ENCODE results near the gene RDH13.
"Not testable (repeated sequence)": the region's sequence is repeated elsewhere in the genome, so short reads cannot be mapped to it uniquely, and the experiment has no call there.

RDH13 gene

DNA sequence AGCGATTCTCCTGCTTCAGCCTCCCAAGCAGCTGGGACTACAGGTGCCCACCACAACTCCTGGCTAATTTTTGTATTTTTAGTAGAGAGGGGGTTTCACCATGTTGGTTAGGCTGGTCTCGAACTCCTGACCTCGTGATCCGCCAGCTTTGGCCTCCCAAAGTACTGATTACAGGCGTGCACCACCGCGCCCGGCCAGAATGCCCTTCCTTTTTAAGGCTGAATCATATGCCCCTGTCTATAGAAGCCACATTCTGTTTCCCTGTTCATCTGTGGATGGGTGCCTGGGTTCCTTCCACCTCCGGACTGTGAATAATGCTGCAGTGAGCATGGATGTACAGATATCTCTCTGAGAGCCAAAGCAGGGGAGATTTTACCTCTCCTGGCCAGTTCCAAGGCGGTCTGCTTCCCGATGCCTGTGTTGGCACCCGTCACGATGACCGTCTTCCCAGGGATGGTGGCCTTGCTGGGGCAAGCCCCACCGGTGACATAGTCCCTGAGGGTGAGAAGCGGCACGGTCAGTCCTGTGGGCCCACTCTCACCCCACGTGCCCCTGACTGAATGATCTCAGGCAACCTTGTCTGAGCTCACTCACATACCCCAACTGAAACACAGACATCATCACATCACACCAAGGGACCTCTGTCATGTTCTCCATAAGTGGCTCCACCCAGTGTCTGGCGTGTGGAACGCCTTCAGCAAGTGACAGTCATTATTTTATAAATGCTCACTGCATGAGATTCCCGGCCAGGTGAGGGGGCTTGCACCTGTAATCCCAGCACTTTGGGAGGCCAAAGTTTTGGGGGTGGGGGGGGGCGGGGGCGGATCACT lies 4.0 kb downstream of the RDH13 start:
- DNase-seq (ENCODE audit: low read depth, low spot score), result peak; percentile 19
- no peak overlapping the region for H3K4me3 ChIP-seq (ENCODE audit: low read length)

DNA sequence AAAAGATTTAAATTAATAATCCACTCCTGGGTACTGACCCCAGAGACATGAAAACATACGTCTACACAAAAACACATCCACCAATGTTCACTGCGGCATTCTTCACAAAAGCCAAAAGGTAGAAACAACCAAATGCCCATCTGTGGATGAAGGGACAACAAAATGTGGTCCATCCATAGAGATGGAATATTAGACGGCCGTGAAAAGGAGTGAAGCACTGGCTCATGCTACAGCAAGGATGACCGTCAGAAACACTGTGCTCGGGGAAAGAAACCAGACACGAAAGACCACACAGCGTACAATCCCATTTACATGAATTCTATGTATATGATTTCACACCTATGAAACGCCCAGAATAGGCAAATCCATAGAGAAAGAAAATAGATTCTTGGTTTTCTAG lies 6.1 kb downstream of the RDH13 start:
- H3K4me3 ChIP-seq (ENCODE audit: low read length), result no peak overlapping the region
- no peak for DNase-seq (ENCODE audit: low read depth, low spot score)

DNA sequence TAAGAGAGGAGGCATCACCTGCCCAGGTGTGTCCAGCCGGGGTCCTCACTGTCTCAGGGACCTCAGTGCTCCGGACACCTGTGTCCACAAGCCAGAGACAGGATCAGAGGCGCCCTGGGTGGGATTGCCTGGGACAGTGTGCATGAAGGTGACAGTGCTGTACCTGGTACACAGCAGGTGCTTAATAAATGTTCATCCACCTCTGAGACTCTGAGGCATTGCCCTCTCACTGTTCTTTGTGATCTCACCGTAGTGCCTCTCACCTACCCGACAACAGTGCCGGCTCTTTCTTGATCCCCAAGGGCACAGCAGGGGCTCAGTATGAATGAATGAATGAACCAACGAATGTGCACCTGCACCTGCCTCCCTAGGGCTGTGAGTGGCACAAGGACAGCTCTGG lies 9.2 kb downstream of the RDH13 start:
- DNase-seq (ENCODE audit: low read depth, low spot score), result no peak
- no peak overlapping the region for H3K4me3 ChIP-seq (ENCODE audit: low read length)

DNA sequence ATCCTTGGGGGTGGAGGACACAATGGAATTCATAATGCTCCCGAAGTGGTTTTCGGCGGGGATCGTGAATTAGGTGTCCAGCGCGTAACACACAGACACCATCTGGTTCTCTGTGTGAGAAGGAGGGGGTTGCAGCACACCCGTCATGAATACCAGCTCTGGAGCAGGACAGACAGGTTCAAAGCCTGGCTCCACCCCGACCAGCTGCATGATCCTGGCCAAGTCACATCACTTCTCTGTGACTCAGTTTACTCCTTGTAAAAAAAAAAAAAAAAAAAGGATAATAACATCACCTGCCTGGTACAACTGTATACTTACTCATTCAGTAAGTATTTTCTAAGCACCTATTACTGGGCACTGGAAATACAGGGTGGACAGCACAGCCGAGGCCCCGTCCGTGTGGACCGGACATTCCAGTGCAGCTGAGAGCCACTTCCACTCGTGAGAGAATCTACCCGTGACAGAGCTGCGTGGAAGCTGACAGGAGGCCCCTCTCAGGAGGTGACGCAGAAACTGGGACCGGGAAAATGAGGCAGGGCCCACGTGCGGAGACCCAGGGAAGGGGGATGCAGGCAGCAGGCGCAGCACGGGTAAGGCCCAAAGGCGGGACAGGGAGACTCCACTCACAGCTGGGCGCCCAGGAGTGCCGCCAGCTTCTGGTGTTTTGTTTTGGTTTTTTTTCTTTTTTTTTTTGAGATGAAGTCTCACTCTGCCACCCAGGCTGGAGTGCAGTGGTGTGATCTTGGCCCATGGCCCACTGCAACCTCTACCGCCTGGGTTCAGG lies 12.0 kb downstream of the RDH13 start:
- H3K4me3 ChIP-seq (ENCODE audit: low read length), result no peak overlapping the region
- DNase-seq (ENCODE audit: low read depth, low spot score), result no peak

DNA sequence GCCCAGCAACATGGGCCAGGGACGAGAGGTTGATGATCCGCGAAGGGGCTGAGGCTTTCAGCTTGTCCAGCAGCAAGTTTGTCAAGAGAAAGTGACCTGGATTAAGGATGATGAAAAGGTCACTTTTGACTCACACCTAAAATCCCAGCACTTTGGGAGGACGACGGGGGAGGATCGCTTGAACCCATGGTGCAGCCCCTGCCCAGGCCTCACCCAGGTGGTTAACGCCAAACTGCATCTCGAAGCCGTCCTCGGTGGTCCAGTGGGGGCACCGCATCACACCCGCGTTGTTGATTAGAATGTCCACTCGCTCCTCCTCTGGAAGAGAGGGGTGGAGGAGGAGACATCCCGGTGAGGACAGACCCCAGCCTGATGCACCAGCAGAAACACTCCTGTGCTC lies 14.5 kb downstream of the RDH13 start:
- H3K4me3 ChIP-seq (ENCODE audit: low read length), result no peak overlapping the region
- no peak for DNase-seq (ENCODE audit: low read depth, low spot score)

DNA sequence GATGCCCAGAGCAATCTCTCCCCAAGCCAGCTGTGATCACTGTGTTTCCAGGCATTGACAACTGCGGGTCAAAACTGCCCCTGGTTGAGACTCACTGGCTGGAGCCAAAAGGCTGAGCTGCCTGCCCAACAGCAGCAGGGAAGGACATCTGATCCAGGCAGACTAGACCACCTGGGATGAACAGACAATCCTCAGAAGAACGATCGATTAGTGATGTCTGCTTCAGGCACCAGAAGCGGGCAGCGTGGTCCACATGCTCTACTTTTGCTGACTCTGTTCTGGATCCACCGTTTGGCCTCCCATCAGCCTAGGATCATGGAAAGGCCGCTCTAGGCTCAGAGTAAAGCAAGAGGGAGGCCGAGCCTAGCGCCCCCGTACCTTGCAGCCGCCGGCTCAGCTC lies 15.0 kb downstream of the RDH13 start:
- no peak overlapping the region for H3K4me3 ChIP-seq (ENCODE audit: low read length)
- no peak for DNase-seq (ENCODE audit: low read depth, low spot score)

DNA sequence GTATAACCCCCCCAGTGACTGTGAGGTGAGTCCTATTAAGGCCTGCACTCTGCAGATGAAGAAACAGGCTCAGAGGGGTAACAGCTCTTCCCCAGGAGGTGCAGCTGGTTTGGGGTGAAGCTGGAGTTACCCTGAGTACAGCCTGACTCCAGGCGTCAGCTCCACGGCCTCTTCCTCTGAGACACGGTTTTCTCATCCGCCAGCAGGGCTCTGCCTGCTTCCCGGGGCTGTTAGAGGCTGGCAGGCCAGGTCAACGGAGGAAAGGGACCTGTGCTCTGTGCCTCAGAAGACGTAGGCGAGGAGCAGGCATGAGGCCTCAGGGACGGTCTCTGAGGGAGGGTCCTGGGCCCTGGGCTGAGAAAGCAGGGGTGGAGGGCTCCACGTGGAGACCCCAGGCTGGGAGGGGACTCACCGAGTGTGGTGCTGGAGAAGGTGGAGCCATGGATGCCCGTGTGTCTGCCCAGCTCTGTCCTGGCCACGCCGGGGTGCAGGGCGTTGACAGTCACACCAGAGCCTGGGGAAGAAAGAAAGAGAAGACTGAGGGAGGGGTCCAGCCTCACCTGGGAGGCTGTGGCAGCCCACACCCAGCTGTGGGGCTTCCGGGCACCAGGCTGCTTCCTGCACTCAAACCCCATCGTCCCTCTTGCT lies 15.8 kb downstream of the RDH13 start:
- H3K4me3 ChIP-seq (ENCODE audit: low read length), result no peak overlapping the region
- DNase-seq (ENCODE audit: low read depth, low spot score), result no peak

DNA sequence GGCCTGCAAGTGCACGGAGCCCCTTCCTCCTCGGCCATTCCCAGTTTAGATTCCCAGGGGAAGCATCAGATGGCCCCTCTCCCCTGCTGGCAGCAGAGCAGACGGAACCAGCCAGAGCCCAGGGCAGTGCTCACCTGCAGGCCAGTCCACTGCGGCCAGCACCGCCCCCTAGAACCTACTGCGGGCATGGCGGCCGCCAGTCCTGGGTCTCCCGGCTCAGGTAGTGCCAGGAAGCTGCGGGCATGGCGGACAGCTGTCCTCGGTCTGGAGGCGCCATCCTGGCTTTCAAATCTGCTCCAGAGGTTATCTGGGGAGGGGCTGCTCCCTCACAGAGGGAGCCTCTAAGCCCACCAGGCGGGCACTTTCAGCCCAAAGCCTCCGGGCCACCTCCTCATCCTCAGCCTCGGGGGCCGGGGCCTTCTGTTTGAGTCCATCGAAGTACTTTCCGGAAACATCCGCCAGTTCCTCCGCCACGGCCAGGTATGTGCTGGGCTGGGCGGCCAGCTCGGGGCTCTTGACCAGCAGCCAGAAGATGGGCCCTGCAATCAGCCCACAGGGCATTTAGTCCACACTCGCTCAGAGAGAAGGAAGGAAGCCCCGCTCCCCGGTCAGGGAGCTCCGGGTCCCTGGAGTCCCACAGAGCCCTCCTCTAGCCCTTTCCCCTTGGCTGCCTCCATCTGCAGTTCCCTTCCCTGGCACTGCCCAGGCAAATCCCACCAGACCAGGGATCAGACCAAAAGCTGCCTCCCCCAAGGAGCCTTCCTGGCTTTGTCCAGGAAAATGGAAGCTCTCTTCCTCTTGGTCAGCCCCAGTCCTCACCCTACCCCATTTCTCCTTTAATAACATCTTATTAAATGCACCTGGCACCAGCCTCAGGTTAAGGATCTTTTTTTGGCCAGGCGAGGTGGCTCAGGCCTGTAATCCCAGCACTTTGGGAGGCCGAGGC lies 17.9 kb downstream of the RDH13 start:
- H3K4me3 ChIP-seq (ENCODE audit: low read length), result no peak overlapping the region
- DNase-seq (ENCODE audit: low read depth, low spot score), result no peak

DNA sequence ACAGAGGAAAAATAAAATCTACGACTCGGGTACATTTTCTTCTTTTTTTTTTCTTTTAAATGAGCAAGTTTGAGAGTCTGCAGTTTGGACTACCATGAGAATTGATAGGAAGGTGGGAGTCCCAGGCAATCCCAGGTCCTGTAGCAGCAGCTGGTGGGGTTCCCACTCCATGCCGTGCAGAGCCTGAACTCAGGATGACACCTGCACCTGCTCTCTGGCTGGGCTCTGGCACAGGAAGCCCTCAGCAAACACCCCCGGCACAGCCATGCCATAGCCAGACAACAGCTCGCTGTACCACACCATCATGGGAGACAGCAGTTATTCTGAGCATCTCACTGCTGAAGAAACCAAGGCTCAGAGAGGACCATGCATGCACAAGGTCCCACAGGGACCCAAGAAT lies 18.7 kb downstream of the RDH13 start:
- no peak for DNase-seq (ENCODE audit: low read depth, low spot score)
- no peak overlapping the region for H3K4me3 ChIP-seq (ENCODE audit: low read length)

DNA sequence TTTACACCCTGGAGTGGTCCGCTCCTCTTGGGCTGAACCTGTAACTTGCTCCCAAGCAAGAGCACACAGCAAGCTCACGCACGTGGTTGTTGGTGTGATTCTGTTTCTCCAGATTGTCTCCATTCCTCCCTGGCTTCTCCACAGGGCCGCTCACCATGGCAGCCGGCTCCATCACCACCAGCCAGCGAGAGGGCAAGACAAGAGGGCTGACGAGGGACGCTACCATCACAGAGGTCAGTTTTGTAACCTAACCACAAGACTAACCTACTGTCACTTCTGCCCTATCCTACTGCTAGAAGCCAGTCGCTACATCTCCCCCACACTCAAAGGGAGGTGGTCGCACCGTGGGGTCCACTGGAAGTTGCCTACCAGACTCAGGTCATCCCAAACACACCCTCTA lies 20.3 kb downstream of the RDH13 start:
- no peak for DNase-seq (ENCODE audit: low read depth, low spot score)
- no peak overlapping the region for H3K4me3 ChIP-seq (ENCODE audit: low read length)

DNA sequence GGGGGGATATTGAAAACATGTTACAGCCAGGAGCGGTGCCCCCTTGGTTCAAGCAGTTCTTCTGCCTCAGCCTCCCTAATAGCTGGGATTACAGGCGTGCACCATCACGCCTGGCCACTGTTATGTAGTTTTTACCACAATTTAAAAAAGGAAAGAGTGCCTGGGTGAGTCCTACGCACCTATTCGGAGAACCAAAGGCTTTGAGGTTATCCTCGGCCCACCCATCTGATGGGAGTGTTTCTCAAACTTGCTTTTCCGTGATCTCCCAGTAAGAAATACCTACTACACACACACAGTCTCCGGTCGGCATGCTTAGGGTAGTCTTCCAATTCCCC lies 20.6 kb downstream of the RDH13 start:
- no peak overlapping the region; the same call in 1 of the 2 replicates for H3K4me3 ChIP-seq (ENCODE audit: low read length)
- no peak for DNase-seq (ENCODE audit: low read depth, low spot score)

DNA sequence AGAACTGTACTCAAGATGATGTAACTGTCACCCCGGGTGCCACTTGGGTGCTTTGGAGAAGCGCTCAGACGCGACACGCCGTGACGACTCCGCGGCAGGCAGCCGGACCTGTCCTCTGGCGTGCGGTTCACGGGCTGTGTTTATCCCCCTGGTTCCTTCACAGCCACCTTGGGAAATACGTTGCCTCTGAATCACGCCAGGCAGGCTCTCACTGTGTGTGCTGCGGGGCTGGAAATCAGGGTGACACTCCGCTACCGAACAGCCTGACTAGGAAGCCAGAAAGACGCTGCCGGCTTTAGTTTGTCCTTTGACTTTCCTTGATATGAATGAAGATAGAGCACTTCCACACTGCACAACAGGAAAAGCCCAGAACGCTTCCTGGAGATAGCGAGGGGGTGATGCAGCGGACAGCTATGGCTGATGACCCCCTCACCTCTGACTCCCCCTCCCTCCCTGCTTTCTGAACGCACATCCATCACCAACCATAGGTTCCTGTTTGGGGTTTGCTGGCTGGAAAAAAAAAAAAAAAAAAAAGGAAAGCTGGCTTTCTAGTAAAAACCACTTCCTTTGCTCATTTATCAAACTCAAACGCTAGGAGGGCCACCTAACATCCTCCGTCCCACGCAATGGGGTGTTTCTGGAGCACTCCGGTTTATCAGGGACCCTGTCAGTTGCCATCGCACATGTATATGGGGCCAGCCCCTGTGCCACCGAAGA lies 21.2 kb downstream of the RDH13 start:
- peak; percentile 67 for DNase-seq (ENCODE audit: low read depth, low spot score)
- no peak overlapping the region; the same call in 1 of the 2 replicates for H3K4me3 ChIP-seq (ENCODE audit: low read length)

DNA sequence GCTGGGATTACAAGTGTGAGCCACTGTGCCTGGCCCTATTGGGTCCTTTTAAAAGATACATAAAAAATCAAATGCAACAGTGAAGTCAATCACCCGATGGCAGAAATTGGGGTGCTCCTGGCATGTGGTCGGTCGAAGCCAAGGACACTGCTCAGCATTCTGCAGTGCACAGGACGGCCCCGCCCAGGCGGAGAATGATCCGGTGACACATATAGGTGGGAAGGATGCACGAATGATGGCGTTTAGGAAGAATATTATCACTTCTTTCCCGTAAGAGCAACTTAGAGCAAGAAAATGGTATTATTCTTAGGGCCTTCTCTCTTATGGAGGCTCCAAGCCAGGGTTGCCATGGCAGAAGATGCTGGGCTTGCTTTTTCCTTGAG lies 21.7 kb downstream of the RDH13 start:
- no peak overlapping the region for H3K4me3 ChIP-seq (ENCODE audit: low read length)
- no peak for DNase-seq (ENCODE audit: low read depth, low spot score)

DNA sequence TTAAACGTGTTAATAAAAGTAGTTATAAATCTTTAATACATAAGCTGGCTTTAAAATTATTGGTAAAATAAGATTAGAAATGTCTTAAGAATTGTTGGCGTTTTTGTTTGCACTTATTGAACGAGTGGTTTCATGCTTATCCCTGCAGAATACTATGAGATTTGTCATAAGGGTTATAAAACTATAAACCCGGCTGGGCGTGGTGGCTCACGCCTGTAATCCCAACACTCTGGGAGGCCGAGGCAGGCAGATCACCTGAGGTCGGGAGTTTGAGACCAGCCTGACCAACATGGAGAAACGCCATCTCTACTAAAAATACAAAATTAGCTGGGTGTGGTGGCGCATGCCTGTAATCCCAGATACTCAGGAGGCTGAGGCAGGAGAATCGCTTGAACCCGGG lies 22.3 kb downstream of the RDH13 start:
- not testable (repeated sequence) for H3K4me3 ChIP-seq (ENCODE audit: low read length); DNase-seq (ENCODE audit: low read depth, low spot score)

DNA sequence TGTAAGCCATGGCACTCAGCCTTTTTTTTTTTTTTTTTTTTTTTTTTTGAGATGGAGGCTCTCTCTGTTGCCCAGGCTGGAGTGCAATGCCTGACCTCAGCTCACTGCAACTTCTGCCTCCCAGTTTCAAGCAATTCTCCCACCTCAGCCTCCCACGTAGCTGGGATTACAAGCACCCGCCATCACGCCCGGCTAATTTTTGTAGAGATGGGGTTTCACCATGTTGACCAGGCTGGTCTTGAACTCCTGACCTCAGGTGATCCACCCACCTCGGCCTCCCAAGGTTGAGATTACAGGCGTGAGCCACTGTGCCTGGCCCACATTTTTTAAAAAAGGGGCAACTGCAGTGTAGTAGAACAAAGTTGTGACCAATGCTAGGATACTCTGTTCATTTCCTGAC lies 25.3 kb downstream of the RDH13 start:
- H3K4me3 ChIP-seq (ENCODE audit: low read length); DNase-seq (ENCODE audit: low read depth, low spot score): not testable (repeated sequence)

DNA sequence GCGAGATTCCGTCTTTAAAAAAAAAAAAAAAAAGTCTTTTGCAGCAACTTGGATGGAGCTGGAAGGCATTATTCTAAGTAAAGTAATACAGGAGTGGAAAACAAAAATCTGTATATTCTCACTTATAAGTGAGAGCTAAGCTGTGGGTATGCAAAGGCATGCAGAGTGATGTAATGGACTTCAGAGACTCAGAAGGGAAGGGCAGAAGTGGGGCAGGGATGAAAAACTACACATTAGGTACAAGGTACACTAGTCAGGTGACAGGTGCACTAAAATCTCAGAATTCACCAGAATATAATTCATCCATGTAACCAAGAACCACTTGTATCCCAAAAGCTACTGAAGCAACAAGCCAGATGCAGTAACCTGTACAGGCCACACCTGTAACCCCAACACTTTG lies 26.9 kb downstream of the RDH13 start:
- no peak for DNase-seq (ENCODE audit: low read depth, low spot score)
- H3K4me3 ChIP-seq (ENCODE audit: low read length), result no peak overlapping the region

DNA sequence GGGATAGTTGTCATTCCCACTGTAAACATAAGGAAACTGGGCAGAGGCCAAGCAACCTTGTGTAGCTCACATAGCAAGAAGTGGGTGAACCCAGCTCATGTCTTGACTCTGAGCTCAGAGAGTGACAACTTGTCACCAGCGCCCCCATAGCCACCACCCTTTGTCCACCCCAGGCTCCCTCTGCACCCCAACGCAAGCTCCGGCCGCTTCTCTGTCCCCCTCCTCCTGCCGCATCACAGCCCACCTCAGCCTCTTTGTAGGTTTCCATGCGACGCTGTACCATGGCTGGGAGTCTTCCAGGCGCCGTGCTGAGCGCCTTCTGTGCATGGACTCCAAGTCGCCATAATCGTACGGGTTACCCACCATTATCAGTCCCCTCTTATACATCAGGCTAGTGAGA lies 28.2 kb downstream of the RDH13 start:
- no peak for DNase-seq (ENCODE audit: low read depth, low spot score)
- H3K4me3 ChIP-seq (ENCODE audit: low read length), result no peak overlapping the region

DNA sequence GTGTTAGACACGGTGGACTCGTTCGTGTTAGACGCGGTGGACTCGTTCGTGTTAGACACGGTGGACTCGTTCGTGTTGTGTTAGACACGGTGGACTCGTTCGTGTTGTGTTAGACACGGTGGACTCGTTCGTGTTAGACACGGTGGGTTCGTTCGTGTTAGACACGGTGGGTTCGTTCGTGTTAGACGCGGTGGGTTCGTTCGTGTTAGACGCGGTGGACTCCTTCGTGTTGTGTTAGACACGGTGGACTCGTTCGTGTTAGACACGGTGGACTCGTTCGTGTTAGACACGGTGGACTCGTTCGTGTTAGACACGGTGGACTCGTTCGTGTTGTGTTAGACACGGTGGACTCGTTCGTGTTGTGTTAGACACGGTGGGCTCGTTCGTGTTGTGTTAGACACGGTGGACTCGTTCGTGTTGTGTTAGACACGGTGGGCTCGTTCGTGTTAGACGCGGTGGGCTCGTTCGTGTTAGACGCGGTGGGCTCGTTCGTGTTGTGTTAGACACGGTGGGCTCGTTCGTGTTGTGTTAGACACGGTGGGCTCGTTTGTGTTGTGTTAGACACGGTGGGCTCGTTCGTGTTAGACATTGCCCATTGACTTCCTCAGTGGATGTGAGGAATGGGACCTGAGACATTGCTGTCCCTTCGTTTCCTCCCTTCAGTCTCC lies 29.8 kb downstream of the RDH13 start:
- DNase-seq (ENCODE audit: low read depth, low spot score); H3K4me3 ChIP-seq (ENCODE audit: low read length): not testable (repeated sequence)

Measured in Jurkat, Clone E6-1 (cell line).